NOMO-1 treated with dmso at 0.1 percent for 144 hours (cell line): ENCODE measurements around the gene VAV2.

Experiments used
- DNase-seq: peaks from one replicate; lab custom pipeline; 2025; ENCODE audit not compliant: unreplicated experiment; lab: John Stamatoyannopoulos, UW

The VAV2 gene

GRCh38 chr9:133844398-133844784 is 147.7 kb downstream of the VAV2 start:
- no peak for DNase-seq

DNA sequence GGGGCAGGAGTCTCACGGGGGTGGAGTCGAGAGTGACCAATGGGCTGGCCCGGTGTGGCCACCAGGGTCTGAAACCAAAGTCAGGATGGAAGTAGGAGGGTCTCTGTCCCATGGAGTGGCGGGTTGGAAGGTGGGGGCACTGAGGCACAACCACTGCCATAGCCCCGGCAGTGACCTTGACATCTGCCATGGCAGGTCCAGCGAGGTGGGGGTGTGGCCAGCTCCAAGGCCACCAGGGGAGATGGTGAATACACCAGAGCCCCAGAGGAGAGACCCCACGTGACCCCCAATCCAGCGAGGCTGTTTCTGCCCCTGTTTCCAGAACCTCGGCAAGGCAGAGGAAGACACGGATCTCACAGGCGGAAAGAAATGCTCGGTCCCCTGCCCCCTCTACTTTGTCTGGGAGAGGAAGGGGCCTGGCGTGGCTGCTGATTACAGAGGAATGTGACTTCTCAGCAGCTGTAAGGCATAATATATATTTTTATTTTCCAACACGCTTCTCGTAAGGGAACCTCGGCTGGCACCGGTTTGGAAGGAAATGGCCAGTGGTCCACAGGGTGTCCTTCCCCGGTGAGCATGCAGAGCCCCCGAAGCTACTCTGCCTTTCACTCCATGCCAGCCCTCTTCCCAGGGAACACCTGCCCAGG is 148.2 kb downstream of the VAV2 start:
- DNase-seq: no peak

DNA sequence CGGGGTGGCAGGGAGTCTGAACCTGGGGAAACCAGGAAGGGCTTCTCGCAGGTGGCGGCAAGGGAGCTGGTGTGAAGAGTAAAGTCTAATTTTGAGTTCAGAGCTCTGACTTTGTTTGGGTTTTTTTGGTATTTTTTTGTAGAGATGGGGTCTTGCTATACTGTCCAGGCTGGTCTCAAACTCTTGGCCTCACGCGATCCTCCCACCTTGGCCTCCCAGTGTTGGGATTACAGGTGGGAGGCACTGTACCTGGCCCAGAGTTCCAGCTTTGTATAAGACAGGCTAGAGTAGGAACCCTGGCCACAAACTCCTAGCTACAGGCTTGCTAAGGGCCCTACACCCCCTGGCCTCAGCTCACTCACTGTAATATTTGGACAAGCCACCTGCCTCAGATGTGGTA is 148.9 kb downstream of the VAV2 start:
- no peak for DNase-seq

- DNase-seq: no peak
These were observed 149.3 kb downstream of the VAV2 start for GRCh38 chr9:133842721-133843227.

- no peak for DNase-seq
These were observed 149.9 kb downstream of the VAV2 start for GRCh38 chr9:133842174-133842573.

GRCh38 chr9:133841167-133841812 is 150.8 kb downstream of the VAV2 start:
- DNase-seq: no peak

DNA sequence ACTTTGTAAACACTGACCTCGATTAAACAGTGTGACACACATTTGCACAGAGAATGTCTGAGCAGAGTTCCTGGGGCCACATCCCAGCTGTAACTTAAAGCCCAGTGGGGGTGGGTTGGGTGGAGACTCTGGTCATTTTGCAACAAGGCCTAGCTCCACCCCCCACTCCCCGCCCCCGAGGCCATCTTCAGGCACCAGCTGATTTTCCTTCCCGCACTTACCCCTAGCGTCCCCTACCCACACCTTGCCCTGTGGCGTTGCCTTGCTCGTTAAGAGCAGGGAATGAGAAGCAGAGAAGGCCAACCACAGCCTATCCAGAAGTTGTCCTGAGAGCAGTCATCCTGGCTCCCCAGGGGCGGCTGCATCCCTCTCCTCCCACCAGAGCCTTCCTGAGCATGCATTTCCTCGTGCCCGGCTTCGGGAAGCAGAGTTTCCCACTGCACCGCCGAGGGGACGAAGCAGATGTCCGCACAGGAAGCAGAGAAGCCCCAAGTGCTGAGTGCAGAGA is 152.2 kb downstream of the VAV2 start:
- no peak for DNase-seq

GRCh38 chr9:133838859-133839507 is 153.1 kb downstream of the VAV2 start:
- DNase-seq: no peak

DNA sequence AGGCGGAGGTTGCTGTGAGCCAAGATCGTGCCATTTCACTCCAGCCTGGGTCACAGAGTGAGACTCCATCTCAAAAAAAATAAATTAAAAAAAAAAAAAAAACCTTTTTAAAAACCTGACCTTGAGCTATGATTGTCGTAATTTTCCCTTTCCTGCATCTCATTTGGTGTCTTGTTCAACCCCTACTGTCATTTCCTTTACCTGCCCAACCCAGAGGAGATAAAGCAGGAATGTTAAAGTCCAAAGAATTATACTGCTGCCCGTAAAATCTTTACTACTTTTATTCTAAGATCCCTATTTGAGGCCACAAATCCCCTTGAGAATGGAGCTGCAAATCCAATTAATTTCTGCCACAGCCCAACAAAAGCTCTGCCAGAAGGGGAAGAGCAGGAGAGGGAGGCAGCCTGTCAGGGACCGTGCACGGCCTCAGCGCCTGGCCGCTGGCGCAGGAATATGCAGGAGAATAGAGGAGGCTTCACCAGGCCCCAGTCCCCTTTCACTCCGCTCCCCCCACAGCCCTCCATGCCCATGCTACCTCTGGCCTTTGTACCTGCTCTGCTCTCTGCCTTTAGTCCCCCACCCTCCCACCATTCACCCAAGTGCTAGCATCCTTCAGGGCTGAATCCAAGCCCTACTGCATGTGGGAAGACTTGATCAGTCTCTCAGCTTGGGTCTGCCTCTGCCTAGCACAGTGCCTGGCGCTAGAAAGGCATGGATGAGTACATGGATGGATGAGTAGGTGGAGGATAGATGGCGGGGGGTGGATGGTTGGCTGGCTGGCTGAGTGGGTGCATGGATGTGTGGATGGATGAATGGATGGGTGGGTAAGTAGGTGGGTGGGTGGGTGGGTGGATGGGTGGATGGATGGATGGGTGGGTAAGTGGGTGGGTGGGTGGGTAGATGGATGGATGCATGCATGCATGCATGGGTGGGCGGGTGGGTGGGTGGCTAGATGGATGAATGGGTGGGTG is 154.2 kb downstream of the VAV2 start:
- no peak for DNase-seq

DNA sequence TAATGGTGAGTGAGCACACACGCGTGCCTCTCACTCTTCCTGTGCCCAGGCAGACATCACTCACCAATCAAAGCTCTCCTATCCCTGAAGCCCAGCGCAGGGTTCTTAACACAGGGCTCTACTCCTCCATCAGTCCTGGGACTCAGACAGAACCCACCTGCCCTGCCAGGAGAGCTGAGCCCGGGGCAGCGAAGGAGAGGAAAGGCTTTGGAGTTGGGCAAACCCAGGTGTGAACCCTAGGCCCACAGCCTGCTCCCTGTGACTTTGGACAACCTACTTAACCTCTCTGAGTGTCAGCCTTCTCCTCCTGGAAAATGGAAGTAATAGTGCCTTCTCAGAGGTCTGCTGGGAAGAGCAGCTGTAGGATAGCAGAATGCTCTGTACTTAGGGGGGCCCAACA is 155.3 kb downstream of the VAV2 start:
- DNase-seq: no peak

- DNase-seq: no peak
These were observed 155.9 kb downstream of the VAV2 start for GRCh38 chr9:133836001-133836758.

DNA sequence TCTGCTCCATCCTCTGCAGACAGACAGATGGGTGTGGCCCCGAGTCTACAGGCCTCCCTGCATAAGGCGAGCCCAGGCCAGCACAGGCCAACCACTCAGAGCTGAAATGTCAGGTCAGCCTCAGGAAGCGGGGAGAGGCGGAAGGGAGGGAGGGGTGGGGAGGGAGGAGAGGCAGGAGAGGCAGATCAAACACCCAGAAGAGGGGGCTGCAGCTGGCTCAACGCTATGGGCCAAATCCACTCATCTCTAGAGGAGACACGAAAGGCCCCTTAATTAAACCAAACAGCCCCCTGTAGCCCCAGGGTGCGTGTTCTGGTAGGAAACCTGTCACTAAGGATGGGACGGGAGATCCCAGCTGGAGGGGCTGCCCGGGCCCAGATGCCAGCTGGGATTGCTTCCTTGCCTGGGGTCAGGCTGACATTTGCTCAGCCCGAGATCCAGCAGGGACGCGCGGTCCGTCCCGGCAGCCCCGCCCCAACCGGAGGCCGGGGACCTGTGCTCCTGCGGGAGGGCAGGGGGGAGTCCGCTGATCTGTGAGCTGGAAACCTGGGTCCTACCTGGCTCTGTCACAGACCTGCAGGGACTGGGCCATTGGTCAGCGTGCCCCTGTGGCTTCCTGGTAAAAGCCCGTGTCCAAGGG is 156.7 kb downstream of the VAV2 start:
- no peak for DNase-seq

DNA sequence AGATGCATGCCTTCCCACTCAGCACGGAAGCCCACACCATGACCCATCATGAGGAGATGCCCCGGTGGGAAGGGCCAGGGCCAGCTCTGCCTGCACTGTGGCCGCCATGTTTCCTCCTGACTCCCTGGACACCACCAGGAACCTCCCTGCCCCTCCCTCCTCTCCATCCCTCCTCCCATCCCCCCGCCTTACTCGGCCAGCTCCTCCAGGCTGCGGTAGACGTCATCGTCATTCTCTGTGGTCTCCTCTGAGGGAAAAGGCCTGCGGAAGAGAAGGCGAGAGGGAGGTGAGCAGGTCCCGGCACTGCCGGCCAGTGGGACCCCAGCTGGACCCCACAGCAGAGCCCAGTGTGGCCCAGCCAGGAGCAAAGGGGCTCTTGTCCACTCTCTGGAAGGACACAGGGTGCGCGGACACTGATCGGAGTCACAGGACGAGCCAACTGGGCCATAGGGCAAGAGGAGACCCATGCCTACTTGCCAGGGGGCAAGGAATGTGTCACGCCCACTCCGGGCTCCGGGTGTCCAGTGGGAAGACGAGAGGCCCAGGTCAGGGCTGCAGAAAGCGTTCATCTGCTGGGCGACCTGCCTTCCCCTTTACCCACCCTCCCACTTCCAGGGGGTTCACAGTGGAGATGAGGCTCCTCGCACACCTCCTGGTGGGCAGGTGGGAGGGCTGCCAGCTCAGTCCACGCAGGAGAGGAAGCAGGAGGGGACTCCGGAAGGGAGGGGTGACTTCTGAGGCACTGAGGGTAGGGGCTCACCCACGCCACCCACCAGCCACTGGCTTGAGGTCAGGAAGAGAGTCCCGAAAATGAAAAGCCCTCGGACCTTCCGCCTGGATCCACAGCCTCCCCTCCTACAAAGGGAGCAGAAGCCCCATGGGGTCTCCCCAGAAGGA is 157.8 kb downstream of the VAV2 start:
- DNase-seq: no peak

- DNase-seq: no peak
These were observed 158.6 kb downstream of the VAV2 start for GRCh38 chr9:133833388-133834025.

DNA sequence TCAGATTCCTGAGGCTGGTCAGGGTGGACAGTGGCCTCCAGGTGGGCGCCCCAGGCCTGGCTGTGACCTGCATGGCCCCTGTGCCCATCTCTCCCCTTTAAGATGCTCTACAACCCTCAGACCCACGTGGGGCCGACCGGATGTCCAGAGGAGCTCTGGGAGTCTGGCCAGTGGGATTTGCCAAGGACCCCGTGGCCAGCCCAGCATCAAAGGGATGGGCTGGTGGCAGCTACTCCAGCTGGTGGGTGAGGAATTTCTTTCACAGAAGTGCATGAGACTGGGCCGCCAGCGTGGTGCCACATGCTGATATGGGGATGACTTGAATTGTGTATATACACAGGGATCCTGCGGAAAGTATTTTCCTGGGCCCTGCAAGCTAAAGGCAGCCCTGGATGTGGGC is 159.2 kb downstream of the VAV2 start:
- no peak for DNase-seq

DNA sequence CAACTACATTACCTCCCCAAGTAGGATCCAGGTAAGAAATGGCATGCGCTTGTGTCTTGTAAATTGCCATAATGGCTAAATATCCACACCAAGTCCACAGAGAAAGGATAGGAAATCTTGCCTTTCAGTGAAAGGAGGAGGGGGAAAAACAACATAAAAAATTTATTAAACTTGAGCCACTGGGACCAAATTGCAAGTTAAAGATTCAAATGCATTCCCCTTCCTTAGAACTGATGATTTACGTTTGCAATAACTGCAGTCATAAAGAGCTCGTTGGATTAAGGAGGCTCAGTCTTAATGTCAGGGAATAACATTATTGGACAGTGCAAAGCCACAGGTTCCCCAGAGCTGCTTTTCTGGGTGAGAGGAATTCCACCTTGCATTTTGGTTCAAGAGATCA is 161.4 kb downstream of the VAV2 start:
- no peak for DNase-seq

DNA sequence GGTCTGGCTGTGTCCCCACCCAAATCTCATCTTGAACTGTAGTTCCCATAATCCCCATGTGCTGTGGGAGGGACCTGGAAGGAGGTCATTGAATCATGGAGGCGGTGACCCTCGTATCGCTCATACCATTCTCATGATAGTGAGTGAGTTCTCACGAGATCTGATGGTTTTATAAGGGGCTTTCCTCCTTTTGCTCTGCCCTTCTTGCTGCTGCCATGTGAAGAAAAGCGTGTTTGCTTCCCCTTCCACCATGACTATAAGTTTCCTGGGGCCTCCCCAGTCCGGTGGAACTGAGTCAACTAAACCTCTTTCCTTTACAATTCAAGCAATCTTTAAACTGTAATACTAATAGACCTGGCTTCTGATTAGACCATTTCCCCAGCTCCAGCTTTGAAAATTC is 161.8 kb downstream of the VAV2 start:
- no peak for DNase-seq

DNA sequence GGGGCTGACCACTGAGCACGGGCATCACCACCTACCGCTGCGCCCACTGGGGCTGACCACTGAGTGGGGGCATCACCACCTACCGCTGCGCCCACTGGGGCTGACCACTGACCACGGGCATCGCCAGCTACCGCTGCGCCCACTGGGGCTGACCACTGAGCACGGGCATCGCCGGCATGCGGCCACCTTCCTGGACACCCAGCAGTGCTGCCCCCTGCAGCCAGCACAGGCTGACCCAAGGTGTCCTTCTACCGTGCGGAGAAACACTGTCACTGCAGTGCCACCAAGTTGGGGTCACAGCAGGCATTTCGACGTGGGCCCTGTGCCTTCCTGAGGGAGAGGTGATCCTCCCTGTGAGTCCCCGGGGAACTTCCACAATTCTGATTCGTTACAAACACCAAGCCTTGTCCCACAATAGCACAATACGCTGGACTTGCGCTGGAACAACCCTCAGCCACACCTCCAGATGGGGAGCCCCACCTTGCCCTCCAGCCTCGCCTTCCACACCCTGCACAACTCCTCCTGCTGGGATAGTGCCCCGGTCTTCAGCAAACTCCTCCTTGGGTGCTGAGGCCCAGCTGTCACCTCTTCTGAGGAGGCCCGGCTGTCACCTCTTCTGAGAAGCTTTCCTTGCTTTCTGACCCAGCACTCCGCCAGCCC is 163.7 kb downstream of the VAV2 start:
- DNase-seq: no peak
